Stimulated activated CD4-positive, alpha-beta T cell treated with anti-CD3 and anti-CD28 coated beads, TNF-alpha, amount 100 ng/mL, for 4 hours (primary cell): ENCODE results near the gene CASP7.

Experiments
- DNase-seq, 3 experiments: peaks; one replicate each; pipeline ENCODE4 v3.0.0-alpha.2; 2020; ENCODE audit warnings: low read depth in 3 of 3

The CASP7 gene

DNA sequence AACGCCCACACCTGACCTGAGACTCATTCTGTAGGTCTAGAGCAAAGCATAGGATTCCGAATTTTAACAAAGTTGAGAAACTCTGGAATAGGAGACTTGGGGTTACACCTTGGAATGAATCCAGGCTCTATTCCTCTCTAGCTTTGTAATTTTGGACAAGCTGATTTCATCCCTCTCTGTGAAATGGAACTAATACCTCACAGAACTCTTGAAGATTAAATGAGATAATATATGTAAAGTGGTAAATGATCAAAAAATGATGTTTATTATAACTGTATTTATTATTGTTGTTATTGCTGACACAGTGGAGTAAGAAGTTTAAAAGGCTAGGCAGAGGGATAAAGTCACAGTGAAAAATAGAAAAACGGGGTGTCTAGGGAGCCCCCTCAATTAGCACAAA, 32.3 kb downstream of the CASP7 start:
- no peak for DNase-seq

DNA sequence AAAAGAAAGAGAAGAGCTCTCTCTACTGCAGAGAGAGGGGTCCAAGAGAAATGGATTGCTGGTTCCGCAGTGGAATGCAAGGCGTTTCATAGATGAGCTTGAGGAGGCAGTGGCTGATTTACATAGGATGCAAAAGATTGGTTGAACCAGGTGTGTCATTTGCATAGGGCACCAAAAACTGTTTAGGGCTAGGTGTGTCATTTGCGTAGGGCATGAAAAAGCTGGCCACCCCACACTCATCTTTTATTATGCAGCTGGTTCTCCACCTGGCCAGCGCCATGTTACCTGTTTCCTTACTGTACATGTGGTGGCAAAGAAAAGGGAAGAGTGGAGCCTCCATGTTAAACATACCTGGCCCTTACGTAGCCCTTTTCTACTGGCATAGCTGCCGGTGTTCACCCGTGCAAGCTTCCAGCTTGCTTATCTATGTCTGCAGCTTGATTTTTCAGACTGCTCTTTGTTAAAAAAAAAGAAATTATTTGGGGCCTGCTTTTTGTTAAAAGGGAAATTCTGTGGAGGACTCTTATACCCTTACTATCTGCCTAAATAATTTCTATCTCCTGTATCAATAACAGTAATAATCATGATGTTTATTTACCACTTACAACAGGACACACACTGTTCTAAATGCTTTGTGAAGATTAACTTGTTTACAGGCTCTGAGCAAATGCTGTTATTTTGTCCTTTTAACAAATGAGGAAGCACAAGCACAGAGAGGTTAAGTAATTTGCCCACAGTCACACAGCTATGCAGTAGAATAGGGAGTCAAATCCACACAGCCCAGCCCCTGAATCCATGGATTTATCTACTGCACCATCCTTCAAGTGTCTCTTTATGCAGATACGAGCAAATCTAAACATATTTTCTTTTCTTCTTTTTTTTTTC, 33.3 kb downstream of the CASP7 start:
- no peak for DNase-seq

DNA sequence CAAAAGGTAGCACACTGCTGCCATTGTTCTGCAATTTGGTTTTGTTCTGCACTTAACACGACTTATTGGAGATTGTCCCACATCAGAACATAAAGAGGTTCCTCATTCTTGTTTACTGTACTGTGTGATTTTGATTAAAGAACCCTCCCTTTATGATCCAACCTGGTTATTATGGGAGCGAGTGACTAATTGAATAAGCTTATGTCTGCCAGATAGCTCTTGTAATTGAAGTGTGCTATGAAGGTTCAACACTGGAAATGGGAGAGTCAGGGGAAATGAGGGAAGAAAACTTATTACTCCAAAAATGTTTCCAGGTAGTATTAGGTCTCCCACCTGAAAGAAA, 33.9 kb downstream of the CASP7 start:
- no peak for DNase-seq

GRCh38 chr10:113716109-113716910, 36.6 kb downstream of the CASP7 start:
- no peak for DNase-seq

DNA sequence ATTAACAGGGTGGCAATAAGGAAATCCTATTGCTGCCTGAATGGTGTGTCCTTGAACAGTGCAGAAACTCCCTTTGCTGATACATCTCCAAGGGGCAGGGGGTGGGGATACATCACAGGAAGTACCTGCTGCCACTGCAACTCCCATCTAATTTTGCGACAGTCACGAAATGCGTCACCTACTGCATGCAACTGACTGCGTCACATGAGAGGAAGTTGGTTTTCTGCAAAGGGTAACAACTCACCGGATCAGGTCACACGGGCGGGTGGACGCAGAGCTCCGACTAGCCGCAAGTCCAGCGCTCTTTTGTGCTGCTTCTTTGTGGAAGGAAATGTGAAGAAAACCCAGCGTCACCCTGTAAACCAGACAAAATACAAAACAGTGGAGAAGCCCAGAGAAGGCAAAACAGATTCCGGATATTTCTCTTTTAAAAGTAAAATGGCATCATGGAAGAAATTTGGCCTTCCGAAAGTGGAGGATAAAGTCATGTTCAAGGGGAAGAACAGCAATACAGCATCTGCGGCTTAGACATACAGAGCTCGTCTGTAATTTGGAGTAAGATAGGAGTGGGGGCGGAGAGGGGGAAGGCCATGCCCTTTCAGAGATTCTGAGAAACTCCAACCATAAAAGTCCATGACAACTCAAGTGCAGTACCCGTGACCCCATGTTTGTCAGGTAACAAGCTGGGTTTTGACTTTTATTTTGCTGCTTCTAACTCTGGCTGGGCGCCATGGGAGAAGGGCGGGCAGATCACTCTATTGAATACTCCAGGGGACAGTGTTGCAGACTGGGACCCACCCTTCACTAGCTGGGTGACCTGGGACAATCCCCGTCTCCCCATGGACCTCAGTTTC, 39.5 kb downstream of the CASP7 start:
- no peak for DNase-seq

- no peak for DNase-seq
These were observed 40.7 kb downstream of the CASP7 start for GRCh38 chr10:113720386-113720785.

- DNase-seq = no peak
These were observed 52.6 kb downstream of the CASP7 start for GRCh38 chr10:113732160-113732881.

- DNase-seq = no peak
These were observed 53.3 kb downstream of the CASP7 start for GRCh38 chr10:113732966-113733365.

GRCh38 chr10:113733635-113734034, 53.9 kb downstream of the CASP7 start:
- no peak for DNase-seq

- no peak for DNase-seq
These were observed 56.2 kb downstream of the CASP7 start for GRCh38 chr10:113735913-113736312.

DNA sequence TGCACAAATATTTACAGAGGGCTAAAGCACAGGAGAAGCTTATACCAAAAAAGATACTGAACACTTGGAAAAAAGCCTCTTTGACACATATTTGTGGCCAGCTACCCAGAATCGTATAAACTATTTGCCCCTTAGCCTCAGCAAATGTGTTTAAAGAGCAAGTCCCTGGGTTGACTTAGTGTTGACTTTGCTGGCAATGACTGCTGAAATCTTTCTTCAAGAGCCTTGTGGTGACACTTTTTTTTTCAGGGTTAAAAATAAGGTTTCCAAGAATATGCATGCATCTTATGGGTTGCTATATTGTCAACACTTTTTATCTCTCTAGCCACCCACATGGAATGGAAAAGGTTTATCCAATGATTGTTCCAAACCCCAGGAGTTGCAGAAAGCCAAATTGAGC, 56.9 kb downstream of the CASP7 start:
- DNase-seq = no peak

- DNase-seq = no peak
These were observed 59.3 kb downstream of the CASP7 start for GRCh38 chr10:113739031-113739430.

GRCh38 chr10:113739577-113739976, 59.9 kb downstream of the CASP7 start:
- no peak for DNase-seq

DNA sequence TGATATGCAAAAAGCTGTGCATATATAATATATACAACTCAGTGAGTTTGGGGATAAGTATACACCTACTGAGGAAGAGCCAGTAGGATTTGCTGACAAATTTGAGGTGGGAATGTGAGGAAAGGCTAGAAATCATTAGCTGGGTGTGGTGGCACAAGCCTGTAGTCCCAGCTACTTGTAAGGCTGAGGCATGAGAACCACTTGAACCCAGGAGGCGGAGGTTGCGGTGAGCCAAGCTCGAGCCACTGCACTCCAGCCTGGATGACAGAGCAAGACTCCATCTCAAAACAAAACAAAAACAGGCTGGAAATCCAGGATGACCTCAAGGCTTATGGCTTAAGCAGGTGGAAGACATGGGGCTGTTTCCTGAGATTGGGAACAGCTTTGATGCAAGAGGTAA, 61.1 kb downstream of the CASP7 start:
- no peak for DNase-seq

DNA sequence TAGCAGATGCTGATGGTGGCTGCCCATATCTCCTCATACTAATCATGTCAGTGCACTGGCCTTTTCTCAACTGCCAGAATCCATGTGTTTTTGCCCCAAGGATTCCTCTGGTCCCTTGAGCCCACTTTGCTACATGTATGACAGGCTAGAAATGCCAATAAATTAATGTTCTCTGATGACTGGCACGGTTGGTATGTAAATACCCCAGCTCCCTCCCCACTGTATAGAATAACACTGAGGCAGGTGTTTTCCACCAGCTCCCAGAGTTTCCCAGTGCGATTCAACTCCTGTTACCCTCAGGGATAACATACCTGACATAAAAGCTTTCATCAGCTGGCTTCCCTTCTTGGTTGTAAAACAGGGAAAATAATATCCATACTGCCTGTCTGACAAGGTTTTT, 62.8 kb downstream of the CASP7 start:
- no peak for DNase-seq

DNA sequence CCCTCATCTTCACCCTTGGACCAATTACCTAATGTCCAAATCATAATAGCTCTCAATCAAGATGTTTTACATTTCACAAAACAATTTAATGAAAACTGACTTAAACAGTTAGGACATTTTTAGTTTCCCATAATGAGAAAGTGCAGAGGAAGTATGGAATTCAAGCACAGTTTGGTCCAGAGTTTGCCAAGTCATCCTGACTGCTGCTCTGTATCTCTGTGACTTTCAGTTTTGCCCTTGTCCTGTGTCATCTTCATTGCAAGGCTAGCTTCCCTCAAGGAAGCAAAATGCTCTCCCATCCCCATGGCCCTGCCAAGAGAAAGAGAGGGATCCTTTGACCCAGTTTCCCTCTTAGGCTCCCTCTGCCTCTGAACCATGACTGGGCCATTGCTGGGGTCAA, 63.9 kb downstream of the CASP7 start:
- DNase-seq = no peak

DNA sequence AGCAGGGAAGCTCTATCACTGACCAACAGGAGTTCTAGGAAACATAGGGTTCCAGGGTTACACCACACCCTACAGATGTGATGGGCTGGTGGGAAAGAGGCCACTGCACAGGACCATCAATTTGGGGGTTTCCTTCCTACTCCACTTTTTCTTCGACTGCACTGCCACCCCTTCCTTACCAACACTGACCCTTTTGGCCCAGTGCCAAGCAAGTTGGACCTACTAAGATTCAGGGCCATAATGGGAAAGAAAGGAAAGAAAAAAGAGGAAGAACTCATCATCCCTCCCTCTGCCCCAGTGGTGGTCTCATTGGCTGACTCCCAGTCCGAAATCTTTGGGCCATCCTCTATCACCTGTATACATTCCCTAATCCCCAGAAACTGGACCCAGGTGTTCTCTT, 65.7 kb downstream of the CASP7 start:
- no peak for DNase-seq

- no peak for DNase-seq
These were observed 66.7 kb downstream of the CASP7 start for GRCh38 chr10:113746217-113746957.

DNA sequence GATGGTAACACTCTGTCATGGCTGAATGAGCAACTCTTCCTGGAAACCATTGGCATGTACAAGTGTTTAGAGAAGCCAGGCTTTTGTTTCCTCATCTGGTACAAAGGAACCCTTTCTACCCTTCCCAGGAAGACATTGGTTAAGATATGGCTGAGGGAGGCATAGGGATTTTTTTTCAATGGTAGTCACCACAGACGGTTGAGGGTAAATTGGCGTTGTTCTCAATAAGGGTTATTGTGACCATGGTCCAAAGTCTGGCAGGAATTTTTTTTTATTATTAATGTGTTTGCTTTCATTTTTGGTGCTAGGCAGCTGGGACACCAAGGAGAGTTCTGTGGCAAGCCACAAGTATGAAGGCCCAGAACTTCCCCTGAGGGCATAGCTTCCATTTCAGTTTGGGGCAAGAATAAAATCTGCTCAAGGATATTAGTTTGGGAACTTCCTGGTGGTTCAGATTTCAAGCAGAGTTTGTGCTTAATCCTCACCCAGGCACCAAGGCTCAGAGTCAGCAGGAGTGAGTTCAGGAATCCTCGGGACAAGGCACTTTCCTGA, 71.5 kb downstream of the CASP7 start, which contains the start of gene PLEKHS1:
Gene PLEKHS1, plus strand, starts transcription at position 502 of the 552 bp plus-strand sequence. CDS start 3,596 bp downstream, outside the sequence.
- no peak for DNase-seq

- DNase-seq = no peak
These were observed 72.8 kb downstream of the CASP7 start for GRCh38 chr10:113752553-113752952.
